ENCODE data around the gene OTOP3.

DNA sequence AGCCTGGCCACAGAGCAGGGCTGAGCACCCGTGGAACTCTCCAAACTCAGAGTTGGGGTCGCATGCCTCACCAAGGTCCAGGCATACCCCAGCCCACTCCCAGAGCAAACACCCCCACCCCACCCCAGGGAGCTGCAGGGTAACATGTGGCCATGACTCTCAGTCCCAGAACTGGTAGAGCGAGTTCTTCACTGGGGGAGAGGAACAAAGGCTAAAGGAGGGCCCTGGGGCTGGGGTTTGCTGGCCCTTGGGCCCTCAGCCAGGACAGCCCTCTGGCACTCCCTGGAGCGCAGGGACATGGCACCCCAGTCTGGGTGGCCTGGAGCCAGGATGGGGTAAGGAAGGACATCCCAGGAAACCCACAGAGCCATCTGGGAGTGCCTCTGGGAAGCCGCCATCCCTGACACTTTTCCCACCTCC is 32.7 kb downstream of the OTOP3 start:
- no peak for TF ChIP-seq CTCF (IDR thresholded peaks at IDR 0.05; ENCODE audit: low read depth, low read length)
- TF ChIP-seq EZH2phosphoT487 (IDR thresholded peaks at IDR 0.05; ENCODE audit: low read depth), result no peak

All from OCI-LY3 (cell line).